Endodermal cell (in vitro differentiated cells): ENCODE measurements around the gene B4GALT6. TPM values are rescaled to one million over a fixed set of nuclear protein-coding genes. Genes with fewer than 3 reads are reported as not detected.

Source experiments
- DNase-seq: peaks from one replicate; pipeline ENCODE4 v3.0.0-alpha.2; 2017
- H3K27ac ChIP-seq: 2 replicates; pipeline ENCODE4 v1.5.1; 2013; ENCODE audit warnings: mild to moderate bottlenecking, low read depth, low read length, moderate library complexity
- H3K27me3 ChIP-seq: 2 replicates; pipeline ENCODE4 v1.6.1; 2013; ENCODE audit warnings: mild to moderate bottlenecking, low read length, moderate library complexity; ENCODE audit not compliant: insufficient read depth, control insufficient read depth, poor library complexity, severe bottlenecking
- H3K36me3 ChIP-seq: 2 replicates; pipeline ENCODE4 v1.7.0; 2013; ENCODE audit warnings: mild to moderate bottlenecking, low read length, moderate library complexity; ENCODE audit not compliant: control insufficient read depth, insufficient read depth
- H3K4me1 ChIP-seq: one replicate; pipeline ENCODE4 v1.7.0; 2013; ENCODE audit warnings: low read length; ENCODE audit not compliant: control insufficient read depth, insufficient read depth
- H3K4me3 ChIP-seq: 2 replicates; pipeline ENCODE4 v1.5.1; 2013; ENCODE audit warnings: mild to moderate bottlenecking, low read length, moderate library complexity
- H3K9ac ChIP-seq: 2 replicates; pipeline ENCODE4 v1.6.1; 2013; ENCODE audit warnings: mild to moderate bottlenecking, low read length, moderate library complexity; ENCODE audit not compliant: poor library complexity, severe bottlenecking; ENCODE audit errors: extremely low read depth
- H3K9me3 ChIP-seq: 2 replicates; pipeline ENCODE4 v1.6.1; 2013; ENCODE audit warnings: mild to moderate bottlenecking, low read length, moderate library complexity; ENCODE audit not compliant: control insufficient read depth
- H3K27ac Mint-ChIP-seq: 2 replicates; pipeline ENCODE4 v1.8.0; 2020; ENCODE audit warnings: mixed read lengths
- H3K27me3 Mint-ChIP-seq: 2 replicates; pipeline ENCODE4 v1.8.0; 2021; ENCODE audit warnings: mild to moderate bottlenecking, mixed read lengths; ENCODE audit not compliant: insufficient read depth
- H3K36me3 Mint-ChIP-seq: 2 replicates; pipeline ENCODE4 v1.8.0; 2020; ENCODE audit warnings: low read depth, mixed read lengths
- H3K4me1 Mint-ChIP-seq: 2 replicates; pipeline ENCODE4 v1.8.0; 2020; ENCODE audit warnings: mixed read lengths
- H3K4me3 Mint-ChIP-seq: 2 replicates; pipeline ENCODE4 v1.8.0; 2020; ENCODE audit warnings: mild to moderate bottlenecking, moderate library complexity, mixed read lengths
- H3K9me3 Mint-ChIP-seq: 2 replicates; pipeline ENCODE4 v1.8.0; 2020; ENCODE audit warnings: mild to moderate bottlenecking, mixed read lengths
- CTCF ChIP-seq: fragments of 200-600 bp; sonication (generic); conservative IDR thresholded peaks from 2 replicates; pipeline ENCODE4 v1.5.0; 2021; ENCODE audit warnings: antibody characterized with exemption, mild to moderate bottlenecking
- WGBS, 2 experiments: methylation state at CpG; one replicate each; pipeline versions ENCODE4 v1.1.5 to v1.1.7; 2013; ENCODE audit warnings: missing lambda C conversion rate in 2 of 2, mixed read lengths in 1 of 2; ENCODE audit not compliant: insufficient coverage in 1 of 2, insufficient read length in 1 of 2; 5-methylcytosine and 5-hydroxymethylcytosine counted together
- total RNA-seq, 2 donors: library from RNA; stranded (reverse); fragmentation: NEBNext Ultra II Directional in 1 of 2; extraction: Animal tissue kit (Norgen Biotek cat#: 25700) in 1 of 2; gene quantifications; 2 replicates in 1 of 2; 3 replicates in 1 of 2; pipeline ENCODE4 v1.2.1, GENCODE V29; 2021

Gene B4GALT6
- total RNA-seq, 2 donors from 2014 or later: 47.7 to 48.4 TPM

GRCh38 chr18:31574359-31574758, 110.0 kb downstream of the B4GALT6 start:
- no peak overlapping the region for H3K9ac ChIP-seq
- peaks cover 49% of the 10 kb centered on the region for H3K4me1 Mint-ChIP-seq
- WGBS, 2 experiments: 100% methylated on average over 1 of the region's 1 CpG; no CpG with 5 or more reads in 1 of the 2 experiments
- H3K9me3 Mint-ChIP-seq: no peaks in the 10 kb centered on the region
- no peak overlapping the region for H3K4me3 Mint-ChIP-seq
- H3K27ac Mint-ChIP-seq: no peak overlapping the region
- no peak overlapping the region for H3K27ac ChIP-seq
- DNase-seq: no peak
- TF ChIP-seq CTCF: no peak
- no peak overlapping the region for H3K4me3 ChIP-seq
- no peaks in the 10 kb centered on the region for H3K36me3 Mint-ChIP-seq
- H3K4me1 ChIP-seq: peaks cover 15% of the 10 kb centered on the region
- peaks cover 12% of the 10 kb centered on the region for H3K27me3 ChIP-seq
- H3K36me3 ChIP-seq: no peaks in the 10 kb centered on the region
- peaks cover 11% of the 10 kb centered on the region for H3K27me3 Mint-ChIP-seq
- no peaks in the 10 kb centered on the region for H3K9me3 ChIP-seq

Other genes with a start within 250 kb of the B4GALT6 start
- not detected for gene DSG3, start 236.8 kb downstream of the B4GALT6 start, total RNA-seq
- gene DSG2, start 186.4 kb downstream of the B4GALT6 start, total RNA-seq: 100 to 1,000 TPM; 112 to 144 TPM
- not detected for gene TTR, start 92.7 kb downstream of the B4GALT6 start, total RNA-seq
- 1 to 10 TPM in 1 of 2 donors, under 1 TPM in 1; 0.46 to 1.1 TPM for gene SLC25A52, start 76.3 kb upstream of the B4GALT6 start, total RNA-seq